ENCODE results near the gene ZNF416.
A peak's percentile ranks its signal among the peaks of the same experiment; 100 is the strongest.

The ZNF416 gene

DNA sequence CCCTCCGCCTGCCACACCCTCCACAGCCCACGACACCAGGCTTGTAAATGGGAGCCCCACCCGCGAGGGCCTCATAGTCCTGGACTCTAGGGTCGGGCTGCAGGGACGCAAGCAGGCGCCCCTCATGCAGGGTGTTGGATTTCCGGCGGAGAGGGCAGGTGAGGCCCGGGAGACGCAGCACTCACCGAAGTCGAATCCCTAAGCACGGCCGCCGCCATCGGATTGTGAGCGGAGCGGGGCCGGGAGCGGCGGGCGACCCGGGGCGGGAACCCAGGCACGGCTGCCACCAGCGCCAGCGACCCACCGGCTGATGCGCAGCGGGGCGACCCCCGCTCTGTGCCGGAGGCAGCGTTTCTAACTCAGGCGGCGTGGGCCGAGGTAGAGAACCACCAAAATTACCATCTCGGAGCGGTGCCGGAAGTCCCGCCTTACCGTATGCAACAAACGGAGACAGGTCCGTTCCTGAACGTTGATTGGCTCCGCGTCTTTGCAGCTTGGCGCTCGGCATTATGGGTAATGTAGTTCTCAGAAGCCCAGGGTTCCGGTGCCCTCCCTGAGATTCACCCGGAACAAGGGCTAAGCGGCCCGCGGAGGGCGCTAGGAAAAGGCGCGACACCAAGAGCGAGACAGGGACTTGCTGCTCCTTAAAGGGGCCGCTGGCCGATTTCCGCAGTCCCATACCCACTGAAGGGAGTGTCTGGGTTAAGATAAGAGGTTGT, at the start of gene ZNF416:
Gene ZNF416, minus strand, starts transcription at position 425 of the 719 bp plus-strand sequence. Its CDS starts 207 bp downstream, at position 218.
- peak; percentile 96 for DNase-seq

DNA sequence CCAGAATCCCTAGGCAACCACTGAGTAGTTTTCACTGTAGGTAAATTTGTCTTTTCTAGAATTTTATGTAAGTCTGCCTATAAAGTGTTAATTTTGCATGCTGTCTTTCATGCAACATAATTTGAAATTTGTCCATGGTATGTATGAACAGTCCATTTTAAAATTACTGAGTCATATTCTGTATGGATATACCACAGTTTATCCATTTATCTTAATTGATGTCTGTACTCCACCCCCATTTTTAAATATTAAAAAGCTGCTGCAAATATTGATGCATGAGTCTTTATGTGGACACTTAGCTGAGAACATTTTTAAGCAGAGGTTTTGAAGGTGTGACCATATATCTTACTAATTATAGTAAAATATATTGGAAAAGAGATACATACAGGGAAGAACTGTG, 44.4 kb upstream of the ZNF416 start:
- DNase-seq = no peak

GRCh38 chr19:57620673-57621348, 42.1 kb upstream of the ZNF416 start:
- DNase-seq = no peak

DNA sequence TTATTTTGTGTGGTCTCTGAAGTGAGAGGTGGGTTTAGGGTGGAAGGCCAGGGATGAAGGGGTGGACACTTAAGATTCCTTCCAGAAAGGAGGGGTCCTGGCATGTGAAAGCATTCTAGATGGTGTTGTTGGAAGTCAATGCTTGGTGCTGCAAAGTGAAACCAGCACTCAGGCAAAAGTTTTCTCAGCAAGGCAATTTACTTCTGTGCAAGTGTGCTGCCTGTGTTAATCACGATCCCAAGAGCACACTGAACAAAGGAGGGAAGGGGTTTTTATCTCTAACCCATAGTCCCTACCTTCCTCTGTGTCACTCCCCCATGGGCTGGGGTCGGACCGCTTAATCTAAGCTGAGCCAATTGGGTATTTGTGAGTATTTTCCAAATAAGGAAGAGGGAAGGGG, 36.6 kb upstream of the ZNF416 start:
- DNase-seq = no peak

DNA sequence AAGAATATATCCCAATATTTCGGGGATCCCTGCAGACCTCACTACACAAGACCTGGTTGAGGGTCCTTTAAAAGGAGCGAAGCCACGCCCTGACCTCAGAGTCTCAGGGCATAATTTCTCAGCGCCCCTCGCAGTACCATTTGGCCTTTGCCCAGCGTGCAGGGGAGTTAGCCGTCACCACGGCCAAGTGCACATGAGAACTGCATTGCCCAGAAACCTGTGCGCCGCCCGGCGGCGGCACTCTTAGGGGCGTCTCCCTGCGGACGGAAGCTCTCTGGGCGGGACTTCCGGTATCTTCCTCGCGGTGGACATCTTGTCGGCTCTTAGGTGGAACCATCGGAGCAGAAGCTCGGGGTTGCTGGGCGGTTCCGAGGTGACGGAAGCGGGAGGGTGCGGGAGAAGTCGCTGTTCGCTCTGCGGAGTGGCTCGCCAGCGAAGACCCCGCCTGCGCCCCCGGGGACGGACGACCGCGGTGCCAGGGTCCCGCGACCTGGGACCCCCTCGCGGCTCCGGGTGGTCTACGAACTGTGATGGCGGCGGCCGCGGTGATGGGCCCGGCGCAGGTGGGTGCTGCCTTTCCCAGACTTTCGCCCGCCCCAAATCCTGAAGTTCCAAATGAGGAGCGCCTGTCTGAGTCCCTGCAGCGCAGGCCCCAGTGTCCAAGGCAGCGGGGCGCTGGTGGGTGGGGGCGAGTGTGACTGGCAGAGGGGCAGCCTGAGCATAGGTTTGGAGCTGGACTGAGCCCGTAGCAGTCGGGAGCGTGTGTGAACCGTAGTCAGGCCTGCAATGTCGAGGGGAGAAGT, 35.4 kb upstream of the ZNF416 start, which contains the start of gene ZNF134:
Gene ZNF134, plus strand, starts transcription at position 302 of the 803 bp plus-strand sequence. CDS start 5,227 bp downstream, outside the sequence.
- peak; percentile 93 for DNase-seq

GRCh38 chr19:57611113-57611512, 32.4 kb upstream of the ZNF416 start:
- DNase-seq = no peak

- no peak for DNase-seq
These were observed 28.2 kb upstream of the ZNF416 start for GRCh38 chr19:57606931-57607330.

DNA sequence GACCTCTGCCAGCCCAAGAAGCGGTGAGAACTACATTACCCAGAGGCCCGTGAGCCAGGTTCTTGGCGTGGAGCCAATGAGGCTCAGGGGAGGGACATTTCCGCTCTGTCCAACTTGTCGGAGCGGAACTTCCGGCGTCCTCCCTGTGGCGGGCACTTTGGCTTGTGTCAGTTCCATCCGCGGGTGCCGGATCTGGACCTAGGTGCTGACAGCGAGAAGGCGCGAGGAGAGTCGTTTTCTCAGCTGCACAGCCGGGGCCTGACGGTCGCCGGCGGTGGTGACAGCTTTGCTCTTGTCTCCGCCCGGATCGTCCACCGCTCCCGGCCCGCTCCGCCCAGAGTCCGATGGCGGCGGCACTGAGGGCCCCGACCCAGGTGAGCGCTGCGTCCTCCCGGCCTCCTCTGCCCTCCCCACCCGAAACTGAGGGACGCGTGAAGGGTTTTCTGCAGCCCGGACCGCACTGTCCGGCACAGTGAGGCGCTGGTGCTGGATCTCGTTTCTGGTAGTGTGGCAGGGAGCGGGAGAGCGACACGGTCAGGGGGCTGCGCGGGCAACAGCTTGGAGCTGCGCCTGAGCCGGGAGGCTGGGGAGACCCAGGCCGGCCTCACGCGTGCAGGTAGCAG, 21.2 kb upstream of the ZNF416 start, which contains the start of gene ZNF530:
Gene ZNF530, plus strand, starts transcription at position 125 of the 623 bp plus-strand sequence. CDS start 4,461 bp downstream, outside the sequence.
- DNase-seq = peak; percentile 87

DNA sequence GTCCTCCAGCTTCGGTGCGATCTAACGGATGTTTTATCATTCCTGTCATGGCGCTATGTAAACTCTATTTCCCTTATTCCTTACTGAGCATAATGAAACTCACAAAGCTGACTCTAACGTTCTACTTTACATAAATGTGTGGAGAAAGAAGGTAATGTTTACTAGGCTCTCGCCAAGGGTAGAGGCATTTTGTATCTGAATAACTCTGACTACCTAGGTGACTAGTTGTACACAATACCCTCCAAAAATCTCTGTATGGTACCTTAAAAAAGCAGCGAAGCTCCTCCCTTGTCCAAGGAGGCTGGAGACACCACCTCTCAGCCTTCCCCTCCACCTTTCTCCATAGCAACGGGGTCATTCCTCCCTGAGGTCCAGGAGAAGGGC, 20.7 kb upstream of the ZNF416 start:
- no peak for DNase-seq

- no peak for DNase-seq
These were observed 8.8 kb upstream of the ZNF416 start for GRCh38 chr19:57587529-57587928.

DNA sequence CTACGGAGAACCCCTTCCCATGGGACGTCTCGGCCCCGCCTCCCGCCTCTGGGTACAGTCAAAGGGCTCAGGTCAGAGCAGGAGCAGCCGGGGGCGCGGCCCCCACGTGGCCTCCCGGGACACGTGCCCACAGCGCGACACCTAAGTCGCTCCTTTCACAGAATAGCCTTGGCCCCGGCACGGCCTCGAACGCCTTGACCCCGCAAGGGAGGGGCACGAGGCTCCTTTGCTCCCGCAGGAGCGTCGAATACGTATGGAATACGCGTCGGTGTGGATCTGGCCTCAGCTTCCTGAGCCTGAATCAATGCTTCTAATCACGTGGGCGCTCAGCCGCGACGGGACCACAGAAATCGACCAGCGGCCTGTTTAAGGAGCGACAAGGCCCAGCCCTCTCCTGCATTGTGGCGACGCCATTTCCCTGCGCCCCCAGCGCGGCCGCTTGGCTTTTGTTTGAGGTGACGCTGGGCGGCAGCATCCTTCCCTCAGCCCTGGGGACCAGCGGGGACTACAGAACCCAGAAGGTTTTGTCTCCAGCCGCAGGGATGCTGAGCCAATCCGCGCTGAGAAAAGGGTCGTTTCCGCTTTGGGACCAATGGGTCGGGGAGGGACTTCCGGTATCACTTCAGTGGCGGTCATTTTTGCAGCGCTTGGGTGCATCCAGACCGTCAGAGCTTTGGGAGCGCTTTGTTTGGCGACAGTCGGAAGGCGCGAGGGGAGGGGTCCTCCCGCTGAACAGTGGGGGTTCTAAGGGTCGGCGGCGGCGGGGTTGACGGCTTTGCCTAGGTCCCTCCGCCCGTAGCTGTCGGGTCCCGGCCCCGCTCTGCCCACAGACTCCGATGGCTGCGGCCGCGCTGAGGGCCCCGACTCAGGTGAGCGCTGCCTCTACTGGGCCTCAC, 5.1 kb upstream of the ZNF416 start, which contains the start of gene ZIK1:
Gene ZIK1, plus strand, starts transcription at position 625 of the 896 bp plus-strand sequence. Its CDS starts 212 bp downstream, at position 837.
- DNase-seq = peak; percentile 88

DNA sequence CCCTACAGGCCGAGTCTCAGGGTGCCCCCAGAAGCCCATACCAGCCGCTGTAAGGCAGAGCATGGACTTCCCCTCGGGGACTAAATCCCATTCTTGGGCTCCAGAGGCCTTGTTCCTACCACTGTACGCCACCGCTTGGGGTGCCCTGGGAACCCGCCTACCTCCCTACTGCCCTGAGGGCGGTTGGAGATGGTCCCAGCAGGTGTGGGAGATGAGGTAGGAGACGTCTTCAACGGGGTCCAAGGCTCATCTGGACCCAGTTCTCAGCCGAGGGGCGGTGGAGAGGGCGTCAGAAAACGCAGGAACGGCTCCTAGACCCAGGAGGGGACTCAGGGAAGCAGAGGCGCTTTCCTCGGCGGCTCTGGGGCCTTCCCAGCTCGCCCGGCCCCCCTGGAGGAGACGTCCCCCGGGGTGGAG, 4.4 kb upstream of the ZNF416 start:
- DNase-seq = peak; percentile 11

DNA sequence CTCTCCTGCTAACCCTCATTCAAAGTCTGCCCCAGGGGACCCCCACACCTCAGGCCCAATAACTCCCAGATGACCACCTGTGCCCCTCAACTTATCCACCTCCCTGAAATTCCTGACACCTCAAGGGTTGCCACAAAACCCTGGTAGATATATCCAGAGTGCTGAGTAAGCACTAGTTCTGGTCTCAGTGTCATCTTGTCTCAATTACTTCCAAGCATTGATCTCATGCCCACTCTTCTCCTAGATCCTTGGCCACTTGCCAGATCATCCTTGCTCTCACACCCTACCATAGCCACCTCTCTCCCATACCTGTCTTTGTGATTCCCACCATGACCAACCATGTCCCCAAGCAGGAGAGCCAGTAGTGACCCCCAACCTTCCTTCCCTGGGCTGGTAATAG, 2.0 kb downstream of the ZNF416 start:
- DNase-seq = no peak

GRCh38 chr19:57572415-57572947, 6.2 kb downstream of the ZNF416 start:
- no peak for DNase-seq

DNA sequence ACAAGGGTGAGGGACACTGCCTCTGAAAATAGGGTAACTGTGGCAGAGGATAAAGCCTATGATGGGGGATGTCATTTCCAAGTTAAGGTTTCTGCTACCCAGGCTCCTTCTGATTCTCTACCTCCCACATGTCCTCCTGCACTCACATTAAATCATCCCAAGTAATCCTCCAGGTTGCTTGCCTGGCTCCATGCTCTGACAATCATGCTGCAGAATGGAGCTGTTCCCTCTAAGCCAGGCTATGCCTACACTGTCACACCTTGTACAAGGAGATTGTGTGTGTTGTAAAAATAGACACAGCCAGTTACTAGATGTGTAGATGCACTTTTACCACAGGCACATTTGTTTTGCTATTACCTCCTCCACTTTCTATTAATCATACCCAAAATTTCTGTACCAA, 8.0 kb downstream of the ZNF416 start:
- no peak for DNase-seq

DNA sequence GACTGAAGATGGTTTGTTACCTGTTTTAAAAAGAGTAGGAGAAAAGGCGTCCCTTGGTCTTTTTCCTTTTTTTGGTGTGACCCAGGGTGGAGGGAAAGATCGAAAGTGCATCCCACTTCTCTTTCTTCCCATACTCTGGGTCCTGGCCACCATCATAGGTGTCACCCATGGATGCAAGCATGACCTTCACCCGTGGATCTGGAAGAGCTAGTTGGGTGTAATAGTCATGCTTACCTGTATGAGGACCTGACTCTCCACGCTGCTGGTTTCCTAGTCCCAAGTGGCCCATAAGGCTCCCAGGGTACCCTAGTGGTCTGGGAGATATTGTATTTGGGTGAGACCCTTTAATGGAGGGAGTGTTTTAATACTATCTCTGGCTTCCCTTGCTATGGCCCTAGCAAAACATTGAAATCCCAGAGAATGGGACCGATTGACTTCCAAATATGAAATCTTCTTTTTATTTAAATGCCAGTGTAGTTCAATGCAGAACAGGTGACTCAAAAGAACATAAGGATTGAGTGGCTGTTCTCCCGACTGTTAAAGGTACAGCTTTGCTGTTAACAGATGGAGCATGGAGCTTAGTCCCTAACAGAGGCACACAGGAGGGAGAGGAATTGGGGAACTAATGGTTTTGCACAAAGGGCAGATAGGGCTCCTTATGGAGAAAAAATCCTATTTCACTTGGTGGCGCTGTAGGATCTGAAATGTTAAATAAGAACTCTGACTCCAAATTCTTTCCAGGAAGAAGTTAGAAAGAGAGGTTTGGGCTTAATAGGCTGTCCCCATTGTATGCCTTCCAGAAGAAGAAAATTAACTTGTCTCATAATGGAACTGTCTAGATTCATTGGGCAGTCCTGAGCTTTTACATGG, 12.1 kb downstream of the ZNF416 start:
- DNase-seq = no peak

- no peak for DNase-seq
These were observed 15.2 kb downstream of the ZNF416 start for GRCh38 chr19:57563547-57563946.

- DNase-seq = no peak
These were observed 18.6 kb downstream of the ZNF416 start for GRCh38 chr19:57560049-57560491.

- peak; percentile 91 for DNase-seq
These were observed 19.2 kb downstream of the ZNF416 start, which contains the start of gene ZNF550 for GRCh38 chr19:57559404-57560025. Gene ZNF550, minus strand, starts transcription at chr19:57559863. Its CDS starts 181 bp downstream, at chr19:57559682.

DNA sequence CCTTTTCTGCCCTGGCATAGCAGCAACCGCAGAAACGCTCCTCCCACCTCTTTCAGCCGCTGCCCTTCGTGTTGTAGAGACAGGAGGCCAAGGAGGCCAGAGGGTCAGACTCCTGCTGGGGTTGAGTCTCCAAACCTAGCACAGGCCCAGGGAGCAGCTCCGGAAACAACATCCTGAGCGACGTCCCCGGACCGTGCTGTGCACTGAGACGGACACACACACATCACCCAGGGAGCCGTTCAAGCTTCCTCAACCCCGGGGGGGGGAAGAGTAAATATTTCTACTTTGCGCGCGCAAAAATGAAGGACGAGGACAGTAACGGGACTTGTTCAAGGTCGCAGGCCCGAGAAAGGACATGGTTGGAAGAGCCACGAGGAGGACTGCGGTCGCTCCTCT, 19.7 kb downstream of the ZNF416 start:
- peak; percentile 17 for DNase-seq
